Type B pancreatic cell (in vitro differentiated cells): ENCODE measurements around the gene ANKRD63. TPM values are rescaled to one million over a fixed set of nuclear protein-coding genes. Genes with fewer than 3 reads are reported as not detected.

Experiments
- DNase-seq: peaks from one replicate; pipeline ENCODE4 v3.0.0; 2021; ENCODE audit warnings: mixed read lengths; ENCODE audit not compliant: unreplicated experiment; ENCODE audit errors: extremely low spot score
- H3K27ac Mint-ChIP-seq: 2 replicates; pipeline ENCODE4 v1.8.0; 2021; ENCODE audit warnings: mild to moderate bottlenecking, mixed read lengths
- H3K27me3 Mint-ChIP-seq: 2 replicates; pipeline ENCODE4 v1.8.0; 2021; ENCODE audit warnings: mixed read lengths
- H3K36me3 Mint-ChIP-seq: 2 replicates; pipeline ENCODE4 v1.8.0; 2021; ENCODE audit warnings: mixed read lengths
- H3K4me1 Mint-ChIP-seq: one replicate; pipeline ENCODE4 v1.8.0; 2021; ENCODE audit warnings: mixed read lengths; ENCODE audit not compliant: unreplicated experiment
- H3K4me3 Mint-ChIP-seq: 2 replicates; pipeline ENCODE4 v1.8.0; 2021; ENCODE audit warnings: mild to moderate bottlenecking, mixed read lengths
- H3K9me3 Mint-ChIP-seq: 2 replicates; pipeline ENCODE4 v1.8.0; 2021; ENCODE audit warnings: mixed read lengths
- total RNA-seq: library from RNA; stranded (reverse); gene quantifications from 2 replicates; pipeline ENCODE4 v1.2.1, GENCODE V29; 2021; ENCODE audit warnings: low replicate concordance
- TF ChIP-seq, protein P1 (sequence below): fragments of 200-600 bp; sonication (generic); conservative IDR thresholded peaks from 2 replicates; pipeline ENCODE4 v1.5.0; 2021; ENCODE audit warnings: antibody characterized with exemption, mild to moderate bottlenecking

Gene ANKRD63
- total RNA-seq, 1 donor from 2014 or later, result 1.5 TPM

DNA sequence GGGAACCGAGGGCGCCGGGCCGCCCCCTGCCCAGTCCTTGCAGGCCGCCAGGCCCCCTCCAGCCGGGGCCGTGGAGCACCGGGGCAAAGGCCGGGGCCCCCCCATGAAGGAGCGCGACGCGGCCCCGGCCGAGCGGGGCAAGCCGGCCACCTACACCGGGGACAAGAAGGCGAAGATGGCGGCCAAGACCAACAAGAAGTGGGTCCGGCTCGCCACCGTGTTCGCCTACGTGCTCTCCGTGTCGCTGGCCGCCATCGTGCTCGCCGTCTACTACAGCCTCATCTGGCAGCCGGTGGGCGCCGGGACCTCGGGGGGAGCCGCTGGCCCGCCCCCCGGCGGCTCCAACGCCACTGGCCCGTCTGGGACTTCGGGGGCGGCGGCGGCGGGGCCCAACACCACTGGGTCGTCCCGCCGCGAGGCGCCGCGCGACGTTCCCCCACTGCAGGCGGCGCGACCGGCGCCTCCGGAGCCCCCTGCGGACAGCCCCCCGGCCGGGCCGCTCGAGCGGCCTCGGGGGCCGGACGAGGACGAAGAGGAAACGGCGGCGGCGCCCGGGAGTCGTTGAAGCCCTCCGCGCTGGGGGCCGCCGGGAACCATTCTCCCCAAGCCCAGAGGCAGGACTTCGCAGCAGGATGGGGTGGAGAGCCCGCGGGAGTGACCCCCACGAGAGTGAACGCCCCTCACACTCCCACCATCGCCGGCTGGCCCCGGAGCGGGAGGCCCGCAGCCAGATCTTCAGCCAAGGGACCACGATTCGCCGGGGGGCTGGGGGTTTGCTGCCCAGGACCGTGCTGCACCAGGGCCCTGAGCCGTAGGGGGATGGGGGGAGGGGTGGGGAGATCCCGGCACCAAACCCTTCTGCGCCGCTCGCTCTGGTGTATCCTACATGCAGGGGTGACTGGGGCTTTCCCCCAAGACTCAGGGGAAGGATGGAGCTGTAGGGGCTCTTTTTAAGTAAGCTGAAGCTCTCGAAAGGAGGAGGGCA lies 41.4 kb upstream of the ANKRD63 start:
- Mint-ChIP-seq H3K9me3 (no peaks in the 10 kb centered on the region), H3K27me3 (peaks cover 23% of the 10 kb centered on the region), H3K36me3 (peaks cover 3% of the 10 kb centered on the region), H3K4me1 (peaks cover 46% of the 10 kb centered on the region), H3K27ac (no peak overlapping the region), H3K4me3 (peak overlapping the region; percentile 89)
- DNase-seq, result peak; percentile 68
- TF ChIP-seq, protein P1, sequence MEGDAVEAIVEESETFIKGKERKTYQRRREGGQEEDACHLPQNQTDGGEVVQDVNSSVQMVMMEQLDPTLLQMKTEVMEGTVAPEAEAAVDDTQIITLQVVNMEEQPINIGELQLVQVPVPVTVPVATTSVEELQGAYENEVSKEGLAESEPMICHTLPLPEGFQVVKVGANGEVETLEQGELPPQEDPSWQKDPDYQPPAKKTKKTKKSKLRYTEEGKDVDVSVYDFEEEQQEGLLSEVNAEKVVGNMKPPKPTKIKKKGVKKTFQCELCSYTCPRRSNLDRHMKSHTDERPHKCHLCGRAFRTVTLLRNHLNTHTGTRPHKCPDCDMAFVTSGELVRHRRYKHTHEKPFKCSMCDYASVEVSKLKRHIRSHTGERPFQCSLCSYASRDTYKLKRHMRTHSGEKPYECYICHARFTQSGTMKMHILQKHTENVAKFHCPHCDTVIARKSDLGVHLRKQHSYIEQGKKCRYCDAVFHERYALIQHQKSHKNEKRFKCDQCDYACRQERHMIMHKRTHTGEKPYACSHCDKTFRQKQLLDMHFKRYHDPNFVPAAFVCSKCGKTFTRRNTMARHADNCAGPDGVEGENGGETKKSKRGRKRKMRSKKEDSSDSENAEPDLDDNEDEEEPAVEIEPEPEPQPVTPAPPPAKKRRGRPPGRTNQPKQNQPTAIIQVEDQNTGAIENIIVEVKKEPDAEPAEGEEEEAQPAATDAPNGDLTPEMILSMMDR, result no peak

DNA sequence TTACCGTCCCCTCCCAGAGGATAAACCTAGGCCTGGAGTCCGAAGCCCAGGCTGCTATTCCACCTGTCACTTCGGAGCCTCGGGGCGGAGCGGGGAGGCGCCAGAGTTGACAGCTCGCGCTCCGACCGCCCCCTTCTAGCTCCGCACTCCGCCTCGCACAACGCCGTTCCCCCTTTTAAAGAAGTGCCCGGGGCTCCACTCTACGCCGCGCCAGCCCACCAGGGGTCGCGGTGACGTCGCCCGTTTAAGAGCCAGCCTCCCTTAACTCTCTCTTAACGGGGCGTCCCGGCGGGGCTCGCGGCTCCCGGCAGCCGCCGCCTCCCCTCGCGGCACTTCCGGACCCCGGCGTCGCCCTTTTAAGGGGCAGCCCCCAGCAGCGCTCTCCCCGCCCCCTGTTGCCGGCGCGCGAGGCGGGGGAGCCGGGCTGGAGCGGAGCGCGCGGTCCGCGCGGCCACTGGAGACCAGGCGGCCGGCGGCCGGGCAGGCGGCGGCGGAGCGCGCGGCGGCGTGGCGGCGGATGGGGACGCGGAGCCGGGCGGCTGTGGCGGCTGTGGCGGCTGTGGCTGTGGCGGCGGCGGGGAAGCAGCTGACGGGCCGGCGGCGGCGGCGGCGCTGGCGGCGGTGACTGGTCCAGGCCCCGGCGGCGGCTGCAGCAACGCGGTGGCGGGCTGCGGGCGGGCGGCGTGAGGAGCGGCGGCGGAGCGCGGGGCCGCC lies 40.5 kb upstream of the ANKRD63 start, which contains the start of gene INAFM2:
INAFM2 (plus strand) TSS at position 454 of the 714 bp plus-strand sequence. CDS start 364 bp downstream, outside the sequence.
- H3K9me3 Mint-ChIP-seq, result no peaks in the 10 kb centered on the region
- H3K27me3 Mint-ChIP-seq, result peaks cover 23% of the 10 kb centered on the region
- peak within 1 kb of the TSS; percentile 89 for H3K4me3 Mint-ChIP-seq
- H3K27ac Mint-ChIP-seq, result no peak within 1 kb of the TSS
- peaks cover 38% of the 10 kb centered on the region for H3K4me1 Mint-ChIP-seq
- H3K36me3 Mint-ChIP-seq, result peaks cover 3% of the 10 kb centered on the region
- TF ChIP-seq, protein P1, result peak; percentile 81
- DNase-seq, result peak; percentile 94

DNA sequence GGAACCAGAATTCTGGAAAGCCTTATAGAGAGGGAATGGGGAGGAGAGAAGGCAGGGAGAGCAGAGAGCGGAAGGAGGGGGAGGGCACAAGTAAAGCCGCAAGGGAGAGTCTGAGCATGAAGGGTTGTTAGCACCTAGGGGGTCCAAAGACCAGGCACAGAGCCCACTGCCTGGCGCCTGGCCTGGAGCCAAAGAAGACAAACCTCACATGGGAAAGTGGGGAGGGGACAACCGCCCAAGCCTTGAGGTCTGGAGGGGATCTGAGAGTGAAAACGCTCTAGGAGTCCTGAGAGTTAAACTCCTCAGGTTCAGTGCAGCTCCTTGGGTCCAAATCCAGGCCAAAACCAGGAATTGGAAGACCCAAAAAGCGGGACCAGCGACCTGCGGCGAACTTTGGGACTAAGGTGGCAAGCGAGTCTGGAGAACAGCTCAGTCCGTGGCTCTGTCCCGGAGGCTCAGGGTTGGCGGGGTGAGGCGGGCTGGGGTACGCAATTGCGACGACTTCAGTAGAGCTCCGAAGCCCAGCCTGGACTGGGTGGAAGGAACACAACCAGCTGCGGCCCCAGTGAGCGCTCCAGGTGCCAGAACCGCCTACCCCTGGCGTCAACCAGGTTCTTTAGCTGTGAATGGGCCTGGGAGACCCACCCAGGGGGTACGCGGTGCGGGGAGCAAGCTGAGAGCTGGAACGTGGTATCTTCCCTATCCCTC lies 39.8 kb upstream of the ANKRD63 start:
- peaks cover 3% of the 10 kb centered on the region for H3K36me3 Mint-ChIP-seq
- H3K4me1 Mint-ChIP-seq, result peaks cover 31% of the 10 kb centered on the region
- H3K27ac Mint-ChIP-seq, result no peak overlapping the region
- H3K9me3 Mint-ChIP-seq, result no peaks in the 10 kb centered on the region
- no peak for DNase-seq
- H3K4me3 Mint-ChIP-seq, result peak overlapping the region; percentile 87
- TF ChIP-seq, protein P1, result no peak
- peaks cover 23% of the 10 kb centered on the region for H3K27me3 Mint-ChIP-seq

DNA sequence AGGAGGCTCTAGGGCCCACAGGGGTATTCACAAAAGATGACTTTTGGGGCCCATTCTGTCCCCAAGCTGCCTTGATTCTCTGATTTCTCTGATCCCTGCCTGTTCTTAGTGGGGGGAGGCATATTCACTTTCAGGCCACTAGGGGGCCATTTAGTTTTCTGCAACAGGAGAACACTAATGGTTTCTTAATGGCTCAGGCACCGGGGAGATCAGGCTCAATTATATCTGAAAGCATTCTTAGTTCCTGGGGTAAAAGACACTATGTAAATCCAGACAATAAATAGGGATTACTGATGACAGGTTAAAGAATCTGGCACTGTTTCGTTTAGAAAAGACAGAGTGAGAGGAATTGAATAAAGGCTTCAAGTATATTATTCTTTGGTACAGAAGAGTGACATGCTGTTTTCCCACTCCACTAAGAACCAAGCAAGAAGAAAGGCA lies 38.1 kb upstream of the ANKRD63 start:
- peaks cover 16% of the 10 kb centered on the region for H3K4me1 Mint-ChIP-seq
- no peak overlapping the region for H3K27ac Mint-ChIP-seq
- peaks cover 3% of the 10 kb centered on the region for H3K36me3 Mint-ChIP-seq
- H3K27me3 Mint-ChIP-seq, result peaks cover 32% of the 10 kb centered on the region
- DNase-seq, result no peak
- no peaks in the 10 kb centered on the region for H3K9me3 Mint-ChIP-seq
- TF ChIP-seq, protein P1, result peak; percentile 94
- H3K4me3 Mint-ChIP-seq, result peak overlapping the region; percentile 60

DNA sequence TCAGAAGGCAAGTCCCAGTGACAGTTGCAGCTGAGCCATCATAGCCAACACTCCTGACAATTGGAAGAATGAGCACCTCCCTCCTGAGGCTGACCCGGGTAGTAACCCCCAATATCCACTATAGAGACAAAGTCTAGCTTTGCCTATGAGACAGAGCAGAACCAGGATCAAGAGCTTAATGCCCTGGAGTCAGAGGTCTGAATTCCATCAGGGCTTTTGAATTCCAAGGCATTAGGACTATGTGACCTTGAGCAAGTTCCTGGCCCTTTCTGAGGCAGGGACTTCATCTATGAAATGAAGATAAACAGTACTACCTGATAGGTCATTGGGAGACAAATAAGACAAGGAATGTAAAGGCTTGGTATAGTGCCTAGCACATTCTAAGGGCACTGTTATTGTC lies 37.5 kb upstream of the ANKRD63 start:
- H3K27ac Mint-ChIP-seq, result no peak overlapping the region

More for the DNA sequence above, 37.5 kb upstream of the ANKRD63 start:
- no peak for DNase-seq
- Mint-ChIP-seq H3K9me3 (no peaks in the 10 kb centered on the region), H3K27me3 (peaks cover 36% of the 10 kb centered on the region), H3K36me3 (peaks cover 3% of the 10 kb centered on the region), H3K4me3 (no peak overlapping the region), H3K4me1 (peaks cover 13% of the 10 kb centered on the region)
- TF ChIP-seq, protein P1, result no peak
